Upper lobe of left lung (tissue), 4 donors: ENCODE data around the gene NAGK.

Source experiments
- CTCF ChIP-seq, 6 experiments: fragments of 450-650 bp in 4 of 6; fragments of 200-600 bp in 2 of 6; sonication (generic) in 2 of 6; IDR thresholded peaks; one replicate each; pipeline ENCODE4 v1.5.1; 2016 to 2019; ENCODE audit warnings: antibody characterized with exemption in 6 of 6
- EP300 ChIP-seq, 4 donors: sonication (generic); formaldehyde crosslinking; IDR thresholded peaks; one replicate each; pipeline ENCODE4 v1.5.1; 2017; ENCODE audit warnings: antibody characterized with exemption in 4 of 4, control low read depth in 2 of 4
- POLR2A ChIP-seq, 4 donors: fragments of 450-650 bp; IDR thresholded peaks; one replicate each; pipeline ENCODE4 v1.5.1; 2016 to 2017; ENCODE audit warnings: antibody characterized with exemption in 4 of 4, mild to moderate bottlenecking in 2 of 4
- POLR2AphosphoS5 ChIP-seq, 2 donors: sonication (generic); formaldehyde crosslinking; IDR thresholded peaks; one replicate each; pipeline ENCODE4 v1.5.1; 2017; ENCODE audit warnings: antibody characterized with exemption in 2 of 2

- TF ChIP-seq CTCF (IDR thresholded peaks at IDR 0.05), result no peak
- no peak for TF ChIP-seq POLR2A (IDR thresholded peaks at IDR 0.05)
- TF ChIP-seq POLR2AphosphoS5 (IDR thresholded peaks at IDR 0.05), result no peak
- no peak for TF ChIP-seq EP300 (IDR thresholded peaks at IDR 0.05)
Measured at GRCh38 chr2:71113843-71114242, 45.4 kb downstream of the NAGK start.
